Upper lobe of right lung (tissue), 1 donor: Measurements from ENCODE around the gene CADPS2. TPM values are rescaled to one million over a fixed set of nuclear protein-coding genes. Genes with fewer than 3 reads are reported as not detected.
"Not testable (repeated sequence)": the region's sequence is repeated elsewhere in the genome, so short reads cannot be mapped to it uniquely, and the experiment has no call there.

Experiments
- ATAC-seq: fragments of 200-7000 bp; cut with Tn5 transposase; one replicate; pipeline ENCODE4 v1.9.1; 2020; ENCODE audit warnings: mild to moderate bottlenecking, moderate library complexity
- DNase-seq: peaks from one replicate; pipeline ENCODE4 v3.0.0-alpha.2; 2020
- H3K27ac ChIP-seq: fragments of 200-600 bp; one replicate; pipeline ENCODE4 v1.8.0; 2022
- H3K27me3 ChIP-seq: fragments of 200-600 bp; one replicate; pipeline ENCODE4 v1.8.0; 2022; ENCODE audit warnings: mild to moderate bottlenecking
- H3K36me3 ChIP-seq: fragments of 200-600 bp; one replicate; pipeline ENCODE4 v1.8.0; 2022
- H3K4me1 ChIP-seq: fragments of 200-600 bp; one replicate; pipeline ENCODE4 v1.8.0; 2022
- H3K4me3 ChIP-seq: fragments of 200-600 bp; one replicate; pipeline ENCODE4 v1.8.0; 2022; ENCODE audit warnings: mild to moderate bottlenecking
- H3K9me3 ChIP-seq: fragments of 200-600 bp; one replicate; pipeline ENCODE4 v1.8.0; 2022
- CTCF ChIP-seq: fragments of 200-600 bp; IDR thresholded peaks from one replicate; pipeline ENCODE4 v1.8.0; 2022; ENCODE audit warnings: antibody characterized with exemption
- intact Hi-C: fragments of 100-400 bp; cut with DNase I; formaldehyde crosslinking; loops from one replicate; pipeline ENCODE4 v1.11.0; 2022
- total RNA-seq: library from RNA; stranded (reverse); fragmentation: NEBNext Ultra II Directional; extraction: Animal tissue kit (Norgen Biotek cat#: 25700); gene quantifications from one replicate; pipeline ENCODE4 v1.2.1, GENCODE V29; 2021
- donor health status: DM: no; HTN: yes; CAD: no; lungs with severe emphysema.

CADPS2 gene
- total RNA-seq, 1 donor from 2014 or later: 46.1 TPM

- Histone ChIP-seq H3K4me1 (no peaks in the 10 kb centered on the region), H3K27ac (no peak overlapping the region), H3K36me3 (no peaks in the 10 kb centered on the region), H3K4me3 (no peak overlapping the region), H3K27me3 (no peaks in the 10 kb centered on the region), H3K9me3 (no peaks in the 10 kb centered on the region)
- no peak for DNase-seq
- no peak for TF ChIP-seq CTCF
- ATAC-seq: no peak
- intact Hi-C loops: no loop called here
Observed at GRCh38 chr7:122688400-122688998, 197.8 kb downstream of the CADPS2 start.

GRCh38 chr7:122686360-122686878, 199.8 kb downstream of the CADPS2 start:
- Histone ChIP-seq H3K4me3 (no peak overlapping the region), H3K36me3 (no peaks in the 10 kb centered on the region), H3K27ac (no peak overlapping the region), H3K9me3 (no peaks in the 10 kb centered on the region), H3K4me1 (no peaks in the 10 kb centered on the region), H3K27me3 (no peaks in the 10 kb centered on the region)
- ATAC-seq (no peak), DNase-seq (no peak)
- no peak for TF ChIP-seq CTCF
- intact Hi-C loops: no loop called here

GRCh38 chr7:122684504-122684903, 201.8 kb downstream of the CADPS2 start:
- Histone ChIP-seq H3K9me3 (no peaks in the 10 kb centered on the region), H3K4me3 (no peak overlapping the region), H3K4me1 (no peaks in the 10 kb centered on the region), H3K27me3 (no peaks in the 10 kb centered on the region), H3K27ac (no peak overlapping the region), H3K36me3 (no peaks in the 10 kb centered on the region)
- intact Hi-C loops: no loop called here
- TF ChIP-seq CTCF: no peak
- DNase-seq: no peak
- ATAC-seq: no peak

GRCh38 chr7:122682815-122683550, 203.3 kb downstream of the CADPS2 start:
- H3K27ac ChIP-seq: no peak overlapping the region
- DNase-seq (no peak), ATAC-seq (peak; percentile 36)
- no peaks in the 10 kb centered on the region for H3K4me1 ChIP-seq
- H3K9me3 ChIP-seq: no peaks in the 10 kb centered on the region
- intact Hi-C loops: no loop called here
- no peaks in the 10 kb centered on the region for H3K36me3 ChIP-seq
- no peak overlapping the region for H3K4me3 ChIP-seq
- no peaks in the 10 kb centered on the region for H3K27me3 ChIP-seq
- TF ChIP-seq CTCF: no peak

GRCh38 chr7:122681186-122681585, 205.1 kb downstream of the CADPS2 start:
- H3K4me3 ChIP-seq, H3K27ac ChIP-seq, DNase-seq, H3K4me1 ChIP-seq, H3K36me3 ChIP-seq, H3K27me3 ChIP-seq, intact Hi-C loops, H3K9me3 ChIP-seq, ATAC-seq: not testable (repeated sequence)

GRCh38 chr7:122679813-122680212, 206.4 kb downstream of the CADPS2 start:
- TF ChIP-seq CTCF: no peak
- Histone ChIP-seq H3K4me1 (peaks cover 3% of the 10 kb centered on the region), H3K9me3 (no peaks in the 10 kb centered on the region), H3K27ac (peak overlapping the region; percentile 56), H3K27me3 (no peaks in the 10 kb centered on the region), H3K4me3 (no peak overlapping the region), H3K36me3 (no peaks in the 10 kb centered on the region)
- ATAC-seq: no peak
- no peak for DNase-seq
- intact Hi-C loops: no loop called here

- H3K36me3 ChIP-seq, DNase-seq, H3K4me1 ChIP-seq, H3K27me3 ChIP-seq, intact Hi-C loops, H3K9me3 ChIP-seq, H3K4me3 ChIP-seq: not testable (repeated sequence)
- peak overlapping the region; percentile 56 for H3K27ac ChIP-seq
- peak; percentile 75 for ATAC-seq
Observed at GRCh38 chr7:122679269-122679709, 207.0 kb downstream of the CADPS2 start.
